ENCODE results near the gene THADA.

THADA gene

GRCh38 chr2:43346602-43347567 lies 249.0 kb downstream of the THADA start:
- DNase-seq: no peak

GRCh38 chr2:43345872-43346271 lies 250.0 kb downstream of the THADA start:
- no peak for DNase-seq

GRCh38 chr2:43345391-43345813 lies 250.4 kb downstream of the THADA start:
- peak; percentile 25 for DNase-seq

GRCh38 chr2:43344868-43345373 lies 250.9 kb downstream of the THADA start:
- DNase-seq: no peak

- DNase-seq: peak; percentile 92
Observed at GRCh38 chr2:43343573-43344304, 252.1 kb downstream of the THADA start.

DNA sequence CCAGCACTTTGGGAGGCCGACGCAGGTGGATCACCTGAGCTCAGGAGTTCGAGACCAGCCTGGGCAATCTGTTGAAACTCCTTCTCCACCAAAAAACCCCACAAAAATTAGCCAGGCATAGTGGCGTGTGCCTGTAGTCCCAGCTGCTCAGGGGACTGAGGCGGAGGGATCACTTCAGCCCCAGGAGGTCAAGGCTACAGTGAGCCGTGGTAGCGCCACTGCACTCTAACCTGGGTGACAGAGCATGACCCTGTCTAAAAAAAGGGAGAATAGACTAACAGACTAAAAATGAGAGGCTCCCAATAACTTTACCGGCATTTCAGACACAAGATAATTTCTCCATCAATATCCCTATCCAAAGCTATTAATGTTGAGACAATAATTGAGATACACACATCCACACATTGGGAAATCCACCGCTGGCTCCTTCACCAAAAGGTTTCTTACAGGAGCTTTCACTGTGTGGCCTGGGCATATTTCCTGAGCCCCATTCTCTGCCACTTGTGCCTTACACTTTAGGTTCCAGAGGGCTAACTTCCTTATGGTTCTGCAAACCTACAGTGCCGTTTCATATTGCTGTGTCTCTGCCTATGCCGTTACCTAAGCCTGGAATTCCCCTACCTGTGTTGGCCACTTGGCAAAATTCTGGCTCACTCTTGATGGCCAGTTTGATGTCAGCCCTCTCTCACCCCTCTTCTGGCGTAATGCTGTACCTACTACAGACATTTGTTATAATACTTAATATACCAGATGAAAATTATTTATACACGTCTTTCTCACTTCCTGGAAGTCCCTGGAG lies 253.7 kb downstream of the THADA start:
- DNase-seq: no peak

DNA sequence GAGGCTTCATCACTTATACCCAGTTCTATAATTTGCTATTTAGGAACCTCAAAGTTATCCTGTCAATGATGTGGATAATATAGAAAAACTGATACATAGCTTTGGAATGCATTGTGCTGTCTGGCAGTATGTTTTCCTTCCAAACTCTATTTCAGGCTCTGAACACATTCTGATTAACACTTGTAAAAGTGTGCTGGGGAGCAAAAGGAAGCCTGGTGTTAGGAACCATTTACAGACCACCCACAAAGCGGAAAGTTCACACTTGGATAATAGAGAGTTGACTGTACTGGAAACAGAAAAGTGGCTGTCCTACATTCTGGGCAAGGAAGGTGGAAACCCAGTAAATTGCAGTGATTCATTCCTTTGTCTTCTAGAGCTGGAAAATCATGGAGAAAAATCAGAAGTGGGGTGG lies 254.9 kb downstream of the THADA start:
- DNase-seq: peak; percentile 91

DNA sequence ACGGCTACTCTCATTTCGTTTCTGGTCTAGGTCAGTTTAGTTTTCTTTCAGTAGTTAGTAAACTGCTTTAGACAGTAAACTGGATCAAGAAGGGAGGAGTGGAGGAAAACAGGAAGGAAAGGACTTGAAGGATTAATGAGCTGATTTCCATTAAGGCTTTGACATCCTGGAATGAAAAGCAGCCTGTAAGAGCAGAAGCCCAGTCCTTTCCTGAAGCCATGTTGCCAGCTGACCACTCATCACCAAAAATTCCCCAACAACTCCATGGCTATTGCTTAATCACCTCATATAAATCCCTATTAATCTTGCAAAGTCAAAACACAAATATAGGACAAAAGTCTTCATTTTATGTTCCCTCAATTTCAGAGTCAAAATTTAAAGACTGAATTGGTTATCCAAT lies 255.8 kb downstream of the THADA start:
- peak; percentile 69 for DNase-seq

DNA sequence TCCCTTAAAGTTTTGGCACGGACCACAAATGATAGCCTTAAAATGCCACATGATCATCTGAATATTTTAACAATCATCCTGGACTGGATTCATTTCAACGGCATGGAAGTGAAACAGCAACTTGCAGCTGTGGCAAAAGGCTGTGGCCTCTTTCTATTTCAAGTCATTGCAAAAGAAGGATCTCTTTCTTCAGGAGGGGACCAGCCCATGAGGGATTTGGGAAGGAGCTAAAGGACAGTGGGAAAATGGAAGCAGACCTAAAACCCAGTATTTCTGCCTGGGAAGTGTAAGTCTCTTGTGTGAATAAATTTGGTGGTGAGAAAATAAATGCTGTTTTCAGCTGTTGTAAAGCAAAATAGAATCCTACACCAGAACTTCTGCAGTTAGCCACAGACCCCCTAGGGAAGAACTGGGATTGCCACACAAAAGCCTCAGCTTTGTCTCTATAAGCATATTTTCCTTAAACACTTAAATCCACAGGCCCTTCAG lies 262.1 kb downstream of the THADA start:
- DNase-seq: peak; percentile 71

DNA sequence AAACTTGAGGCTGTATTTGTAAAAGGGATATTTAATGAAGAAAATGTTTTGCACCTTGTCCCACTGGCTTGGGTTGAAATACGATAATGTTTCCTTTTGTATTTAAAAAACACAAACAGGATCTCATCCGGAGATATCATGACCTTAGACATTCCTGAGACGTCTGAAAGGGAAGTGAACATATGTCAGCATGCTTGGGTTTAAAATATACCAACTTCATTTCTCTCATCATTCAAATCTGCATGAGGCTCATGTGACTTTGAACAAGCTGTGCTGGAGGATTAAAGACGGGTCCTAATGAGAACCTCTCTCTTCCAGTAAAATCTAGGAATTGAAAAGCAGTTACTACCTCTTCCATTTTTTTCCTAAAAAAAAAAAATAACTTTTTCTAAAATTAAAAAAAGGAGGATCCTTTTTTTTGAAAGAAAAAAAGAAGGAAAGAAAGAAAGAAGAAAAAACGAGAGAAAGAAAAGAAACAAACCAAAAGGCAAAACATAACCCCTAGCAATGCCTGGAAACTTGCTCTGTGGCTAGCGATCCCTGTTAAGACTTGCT lies 262.7 kb downstream of the THADA start:
- peak; percentile 21 for DNase-seq

GRCh38 chr2:43332653-43333052 lies 263.2 kb downstream of the THADA start:
- DNase-seq: peak; percentile 64

- no peak for DNase-seq
Observed at GRCh38 chr2:43331422-43331821, 264.4 kb downstream of the THADA start.

GRCh38 chr2:43329637-43330036 lies 266.2 kb downstream of the THADA start:
- no peak for DNase-seq

DNA sequence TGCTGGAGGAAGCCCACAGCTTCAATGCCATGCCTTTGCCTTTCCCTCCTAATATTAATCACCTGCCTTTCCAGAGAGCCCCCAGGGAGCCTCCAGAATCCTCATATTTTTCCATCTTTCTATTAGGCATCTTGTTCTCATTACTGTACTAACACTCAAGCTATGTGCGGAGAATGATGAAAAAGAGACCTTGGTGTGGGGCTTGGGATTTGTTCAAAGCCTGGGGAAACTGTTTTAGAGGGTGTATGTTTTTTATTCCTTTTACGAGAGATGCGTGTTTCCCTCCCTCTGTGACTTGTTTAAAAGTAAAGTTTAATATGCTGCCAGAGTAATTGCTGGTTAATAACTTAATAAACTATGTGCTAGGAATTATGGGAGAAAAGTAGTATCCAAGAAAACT lies 267.0 kb downstream of the THADA start:
- peak; percentile 64 for DNase-seq

- peak; percentile 71 for DNase-seq
Observed at GRCh38 chr2:43328133-43328532, 267.7 kb downstream of the THADA start.

DNA sequence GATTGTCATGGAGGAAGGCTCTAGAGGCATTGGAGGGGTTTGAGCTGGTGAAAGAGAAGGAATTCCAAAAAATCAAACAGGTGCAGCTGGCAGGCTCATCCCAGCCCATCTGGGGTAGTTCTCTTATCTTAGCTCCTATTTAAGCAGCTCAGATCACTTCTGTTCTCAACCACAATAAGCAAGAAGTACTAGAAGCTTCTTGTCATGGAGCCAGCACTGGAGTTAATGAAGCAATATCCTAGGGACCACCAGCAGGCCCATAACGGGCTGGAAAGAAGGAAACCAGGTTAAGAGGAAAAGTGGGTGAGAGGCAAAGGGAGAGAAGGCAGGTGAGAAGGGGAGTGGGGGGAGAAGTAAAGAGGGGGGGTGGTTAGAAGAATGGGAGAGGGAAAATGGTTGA lies 268.7 kb downstream of the THADA start:
- DNase-seq: no peak

GRCh38 chr2:43326101-43326825 lies 269.6 kb downstream of the THADA start:
- DNase-seq: no peak

GRCh38 chr2:43325107-43325811 lies 270.6 kb downstream of the THADA start:
- DNase-seq: peak; percentile 18

DNA sequence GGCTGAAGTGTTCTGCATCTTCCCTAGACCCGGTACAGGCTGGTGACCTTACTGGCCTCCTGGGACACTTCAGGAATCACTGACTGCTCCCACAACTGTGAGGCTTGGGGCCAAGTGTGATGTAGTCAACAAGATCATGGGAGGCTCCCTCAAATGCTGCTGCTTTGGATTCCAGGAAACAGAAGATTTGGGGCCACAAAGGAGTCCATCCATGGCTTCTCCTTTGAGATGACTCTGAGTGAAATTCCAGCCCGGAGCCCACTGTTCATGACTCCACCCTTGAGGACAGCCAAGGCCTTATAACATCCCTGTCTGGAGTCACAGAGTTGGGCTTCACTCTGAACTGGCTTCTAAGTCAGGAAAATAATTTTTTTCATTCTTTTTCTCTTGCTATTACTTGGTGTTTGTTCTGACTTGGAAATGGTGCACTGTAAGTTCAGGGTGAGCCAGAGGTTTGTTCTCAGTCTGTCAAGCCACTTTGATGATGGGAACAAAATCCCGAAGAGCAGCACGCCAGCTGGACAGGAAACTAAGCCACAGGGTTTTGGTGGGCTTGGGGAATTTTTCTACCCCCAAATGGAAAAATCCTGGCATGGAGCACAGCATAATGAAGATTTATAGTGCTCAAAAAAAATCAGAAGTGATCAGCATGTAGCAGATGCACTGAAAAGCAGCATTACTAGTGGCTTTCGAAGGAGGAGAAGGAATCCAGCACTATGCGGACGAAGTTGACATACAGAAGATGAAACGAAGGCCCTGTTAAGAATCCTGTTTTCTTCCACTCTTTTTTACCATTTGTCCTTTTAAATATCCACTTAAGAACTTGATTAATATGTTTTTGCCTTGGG lies 271.4 kb downstream of the THADA start:
- no peak for DNase-seq

GRCh38 chr2:43323857-43324256 lies 272.0 kb downstream of the THADA start:
- DNase-seq: no peak
